GM12874 (cell line): ENCODE measurements around the gene TBX1.

ENCODE experiments used
- TF ChIP-seq, protein P1 (sequence below): IDR thresholded peaks from 2 replicates; pipeline ENCODE4 v1.5.1; 2011; ENCODE audit warnings: low read depth, mild to moderate bottlenecking, control low read depth, low read length, moderate library complexity; ENCODE audit not compliant: insufficient read depth

The TBX1 gene

GRCh38 chr22:19802001-19802893, 41.7 kb downstream of the TBX1 start:
- TF ChIP-seq, protein P1, sequence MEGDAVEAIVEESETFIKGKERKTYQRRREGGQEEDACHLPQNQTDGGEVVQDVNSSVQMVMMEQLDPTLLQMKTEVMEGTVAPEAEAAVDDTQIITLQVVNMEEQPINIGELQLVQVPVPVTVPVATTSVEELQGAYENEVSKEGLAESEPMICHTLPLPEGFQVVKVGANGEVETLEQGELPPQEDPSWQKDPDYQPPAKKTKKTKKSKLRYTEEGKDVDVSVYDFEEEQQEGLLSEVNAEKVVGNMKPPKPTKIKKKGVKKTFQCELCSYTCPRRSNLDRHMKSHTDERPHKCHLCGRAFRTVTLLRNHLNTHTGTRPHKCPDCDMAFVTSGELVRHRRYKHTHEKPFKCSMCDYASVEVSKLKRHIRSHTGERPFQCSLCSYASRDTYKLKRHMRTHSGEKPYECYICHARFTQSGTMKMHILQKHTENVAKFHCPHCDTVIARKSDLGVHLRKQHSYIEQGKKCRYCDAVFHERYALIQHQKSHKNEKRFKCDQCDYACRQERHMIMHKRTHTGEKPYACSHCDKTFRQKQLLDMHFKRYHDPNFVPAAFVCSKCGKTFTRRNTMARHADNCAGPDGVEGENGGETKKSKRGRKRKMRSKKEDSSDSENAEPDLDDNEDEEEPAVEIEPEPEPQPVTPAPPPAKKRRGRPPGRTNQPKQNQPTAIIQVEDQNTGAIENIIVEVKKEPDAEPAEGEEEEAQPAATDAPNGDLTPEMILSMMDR = no peak

DNA sequence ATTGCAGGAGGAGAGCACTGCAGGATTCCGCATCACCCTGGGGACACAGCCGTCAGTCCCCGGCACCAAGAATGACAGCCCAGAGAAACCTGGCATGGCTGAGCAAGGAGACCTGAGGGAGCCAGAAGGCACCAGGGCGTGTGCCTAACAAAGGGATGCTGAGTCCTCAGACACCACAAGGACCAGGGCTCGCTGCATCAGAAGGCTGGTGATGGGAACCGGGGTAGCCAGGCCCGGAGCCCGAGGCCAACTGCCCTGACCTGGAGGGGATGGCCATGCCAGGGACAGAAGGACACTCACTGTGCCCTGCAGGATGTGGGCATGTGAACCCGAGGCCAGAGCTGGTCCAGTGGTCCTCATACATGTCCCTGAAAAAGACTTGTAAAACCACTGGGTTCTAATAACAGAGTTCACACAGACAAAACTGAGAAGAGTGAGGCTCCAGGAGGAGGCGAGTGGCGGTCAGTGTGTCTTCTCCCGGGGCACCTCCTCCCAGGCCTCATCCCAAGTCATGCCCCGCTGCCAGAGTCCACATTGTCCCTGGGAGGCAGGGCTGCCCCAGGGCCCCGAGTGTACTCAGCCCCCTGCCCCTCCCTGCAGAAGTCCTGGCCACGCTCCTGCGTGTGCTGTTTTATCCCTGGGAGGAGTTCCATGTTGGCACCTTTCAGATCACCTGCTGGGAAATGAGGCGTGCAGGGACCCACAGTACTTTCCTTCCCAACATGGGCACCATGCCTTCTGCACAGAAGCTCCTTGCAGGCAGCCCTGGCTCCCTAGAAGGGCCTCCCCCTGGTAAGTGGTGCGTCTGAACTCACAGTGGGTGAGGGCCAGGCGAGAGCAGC, 42.5 kb downstream of the TBX1 start:
- TF ChIP-seq, protein P1 = no peak

DNA sequence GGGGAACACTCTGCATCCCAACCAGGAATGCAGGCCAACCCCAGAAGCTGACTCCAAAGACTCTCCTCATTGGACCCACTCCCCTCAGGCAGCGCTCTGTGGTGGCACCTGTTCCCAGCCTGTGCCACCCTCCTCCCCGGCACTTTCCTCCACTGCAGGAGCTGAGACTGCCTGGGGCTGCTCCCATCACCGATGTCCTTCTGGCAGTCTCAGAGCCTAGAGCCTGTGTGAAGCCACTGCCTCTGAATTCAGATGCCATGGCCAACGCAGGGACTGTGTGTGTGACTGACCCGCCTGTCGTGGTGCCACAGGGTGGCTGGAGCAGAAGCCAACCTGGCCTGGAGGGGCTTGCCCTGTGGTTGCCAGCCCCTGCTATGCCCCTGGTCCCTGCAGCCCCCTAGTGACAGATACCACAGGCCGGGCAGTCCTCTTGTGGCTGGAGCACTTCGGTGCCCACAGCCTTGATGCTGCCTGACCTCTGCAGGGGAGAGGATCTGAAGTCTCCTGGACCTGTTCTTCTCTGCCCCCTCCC, 43.2 kb downstream of the TBX1 start:
- TF ChIP-seq, protein P1 = no peak

DNA sequence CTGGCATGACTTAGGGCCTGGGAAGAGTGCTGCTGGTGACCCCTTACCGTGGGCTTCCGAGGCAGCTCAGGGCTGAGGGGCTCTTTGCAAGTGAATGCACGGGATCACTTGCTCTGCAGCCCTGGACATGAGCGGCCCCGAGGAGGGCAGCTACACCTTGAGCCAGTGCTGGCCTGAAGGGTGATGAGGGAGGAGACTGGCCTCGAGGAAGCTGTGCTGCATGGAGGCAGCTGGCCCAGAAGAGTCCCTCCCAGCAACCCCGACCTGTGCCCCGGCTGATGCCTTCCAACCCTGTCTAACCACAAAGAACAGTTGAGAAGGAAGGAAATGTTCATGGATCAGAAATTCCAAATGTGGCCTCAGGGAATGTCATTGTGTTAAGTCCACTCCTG, 45.2 kb downstream of the TBX1 start:
- TF ChIP-seq, protein P1 = no peak

- TF ChIP-seq, protein P1 = no peak
These were observed 45.9 kb downstream of the TBX1 start for GRCh38 chr22:19806213-19807160.

GRCh38 chr22:19807161-19807913, 46.8 kb downstream of the TBX1 start:
- TF ChIP-seq, protein P1 = no peak
